ENCODE results near the gene WFDC1.

The WFDC1 gene

GRCh38 chr16:84373907-84374489, 79.3 kb downstream of the WFDC1 start:
- no peak for DNase-seq (ENCODE audit: low read depth in 3 of 3, low spot score in 1 of 3)

- no peak for DNase-seq (ENCODE audit: low read depth in 3 of 3, low spot score in 1 of 3)
Measured at GRCh38 chr16:84378099-84378498, 83.4 kb downstream of the WFDC1 start.

DNA sequence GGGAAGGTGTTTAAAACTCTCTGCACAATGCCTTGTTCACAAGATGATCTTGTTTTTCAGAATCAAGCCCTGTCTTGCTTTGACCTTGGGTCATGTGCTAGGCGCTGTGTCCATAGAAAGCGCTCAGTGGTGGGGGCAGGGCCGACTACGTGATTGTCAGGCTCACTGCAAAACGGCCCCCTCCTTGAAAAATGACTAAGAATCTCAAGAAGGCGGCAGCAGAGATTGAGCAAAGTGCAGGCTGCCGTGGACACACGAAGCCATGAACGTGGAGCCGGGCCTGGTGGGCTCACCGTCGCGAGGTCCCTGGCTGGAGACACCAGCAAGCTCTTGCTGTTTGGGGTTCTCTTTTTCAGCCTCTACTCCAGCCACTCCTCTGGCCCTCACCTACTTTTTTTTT, 83.9 kb downstream of the WFDC1 start:
- no peak for DNase-seq (ENCODE audit: low read depth in 3 of 3, low spot score in 1 of 3)

DNA sequence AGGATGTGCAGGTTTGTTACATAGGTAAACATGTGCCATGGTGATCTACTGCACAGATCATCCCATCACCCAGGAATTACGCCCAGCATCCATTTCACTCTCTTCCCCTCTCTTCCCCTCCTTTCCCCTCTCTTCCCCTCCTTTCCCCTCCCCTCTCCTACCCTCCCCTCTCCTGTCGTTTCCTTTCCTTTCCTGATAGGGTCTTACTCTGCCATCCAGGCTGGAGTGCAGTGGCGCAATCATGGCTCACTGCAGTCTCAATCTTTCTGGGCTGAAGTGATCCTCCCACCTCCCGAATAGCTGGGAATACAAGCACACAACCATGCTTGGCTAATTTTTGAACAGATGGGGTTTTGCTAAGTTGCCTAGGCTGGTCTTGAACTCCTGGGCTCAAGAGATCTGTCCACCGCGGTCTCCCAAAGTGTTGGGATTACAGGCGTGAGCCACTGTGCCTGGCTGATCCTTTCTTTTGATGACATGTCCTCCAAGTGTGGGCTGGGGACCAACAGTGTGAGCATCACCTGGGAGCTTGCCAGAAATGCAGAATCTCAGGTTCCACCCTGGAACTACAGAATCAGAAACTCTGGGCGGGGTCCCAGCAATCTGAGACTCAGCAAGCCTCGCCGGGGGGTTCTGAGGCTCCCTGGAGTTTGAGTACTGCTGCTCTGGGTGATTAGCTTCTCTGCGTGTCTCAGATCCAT, 84.5 kb downstream of the WFDC1 start:
- DNase-seq (ENCODE audit: low read depth in 3 of 3, low spot score in 1 of 3) = no peak
